Liver (tissue), 3 donors: Measurements from ENCODE around the gene KSR2.
A peak's percentile ranks its signal among the peaks of the same experiment; 100 is the strongest.

Source experiments
- CTCF ChIP-seq: fragments of 150-350 bp; IDR thresholded peaks from 2 replicates; pipeline ENCODE4 v1.5.1; 2017; ENCODE audit warnings: improper control_type of control experiment, low read depth, low read length; ENCODE audit not compliant: missing input control
- MAX ChIP-seq: IDR thresholded peaks from 2 replicates; pipeline ENCODE4 v1.6.1; 2016; ENCODE audit warnings: antibody characterized with exemption
- RAD21 ChIP-seq, 2 donors: IDR thresholded peaks; 2 replicates each; pipeline ENCODE4 v1.6.1; 2016; ENCODE audit warnings: antibody characterized with exemption in 2 of 2, mild to moderate bottlenecking in 2 of 2
- donor health status: healthy.
- donor health status: healthy.

- TF ChIP-seq MAX (peak; percentile 80), RAD21 (IDR thresholded peaks at IDR 0.05) (peak; percentile 53 to 68), CTCF (no peak)
Measured at GRCh38 chr12:117421987-117422386, 546.8 kb downstream of the KSR2 start.
